Measurements from ENCODE around the gene E2F2. TPM values are rescaled to one million over a fixed set of nuclear protein-coding genes. Genes with fewer than 3 reads are reported as not detected.

E2F2 gene
- total RNA-seq, 1 donor from 2014 or later = 0.72 TPM

DNA sequence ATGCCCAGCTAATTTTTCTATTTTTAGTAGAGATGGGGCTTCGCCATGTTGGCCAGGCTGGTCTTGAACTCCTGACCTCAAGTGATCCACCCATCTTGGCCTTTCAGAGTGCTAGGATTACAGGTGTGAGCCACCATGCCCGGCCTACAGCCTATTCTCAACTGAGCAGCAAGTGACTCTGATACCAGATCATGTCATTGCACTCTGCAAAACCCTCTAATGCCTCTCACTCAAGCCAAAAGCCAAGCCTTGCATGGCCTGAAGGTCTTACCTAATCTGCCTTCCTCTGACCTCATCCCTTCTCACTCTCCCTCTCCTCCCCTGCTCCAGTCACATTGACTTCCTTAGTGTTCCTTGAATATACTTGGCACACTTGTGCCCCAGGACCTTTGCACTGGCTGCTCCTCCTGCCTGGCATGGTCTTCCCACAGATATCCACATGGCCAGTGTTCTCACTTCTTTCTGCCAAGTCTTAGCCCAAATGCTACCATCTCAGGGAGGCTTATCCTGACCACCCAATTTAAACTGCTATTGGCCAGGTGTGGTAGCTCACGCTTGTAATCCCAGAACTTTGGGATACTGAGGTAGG, 38.8 kb downstream of the E2F2 start:
- TF ChIP-seq, protein P1, sequence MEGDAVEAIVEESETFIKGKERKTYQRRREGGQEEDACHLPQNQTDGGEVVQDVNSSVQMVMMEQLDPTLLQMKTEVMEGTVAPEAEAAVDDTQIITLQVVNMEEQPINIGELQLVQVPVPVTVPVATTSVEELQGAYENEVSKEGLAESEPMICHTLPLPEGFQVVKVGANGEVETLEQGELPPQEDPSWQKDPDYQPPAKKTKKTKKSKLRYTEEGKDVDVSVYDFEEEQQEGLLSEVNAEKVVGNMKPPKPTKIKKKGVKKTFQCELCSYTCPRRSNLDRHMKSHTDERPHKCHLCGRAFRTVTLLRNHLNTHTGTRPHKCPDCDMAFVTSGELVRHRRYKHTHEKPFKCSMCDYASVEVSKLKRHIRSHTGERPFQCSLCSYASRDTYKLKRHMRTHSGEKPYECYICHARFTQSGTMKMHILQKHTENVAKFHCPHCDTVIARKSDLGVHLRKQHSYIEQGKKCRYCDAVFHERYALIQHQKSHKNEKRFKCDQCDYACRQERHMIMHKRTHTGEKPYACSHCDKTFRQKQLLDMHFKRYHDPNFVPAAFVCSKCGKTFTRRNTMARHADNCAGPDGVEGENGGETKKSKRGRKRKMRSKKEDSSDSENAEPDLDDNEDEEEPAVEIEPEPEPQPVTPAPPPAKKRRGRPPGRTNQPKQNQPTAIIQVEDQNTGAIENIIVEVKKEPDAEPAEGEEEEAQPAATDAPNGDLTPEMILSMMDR (IDR thresholded peaks at IDR 0.05) = no peak
- no peak for DNase-seq (ENCODE audit: low spot score)
- Mint-ChIP-seq H3K9me3 (ENCODE audit: low read depth) (no peaks in the 10 kb centered on the region), H3K4me3 (ENCODE audit: unreplicated experiment) (no peak overlapping the region), H3K27me3 (ENCODE audit: low read depth) (peaks cover 10% of the 10 kb centered on the region), H3K4me1 (ENCODE audit: low read depth) (no peaks in the 10 kb centered on the region), H3K36me3 (ENCODE audit: low read depth) (no peaks in the 10 kb centered on the region), H3K27ac (ENCODE audit: unreplicated experiment) (no peak overlapping the region)

DNA sequence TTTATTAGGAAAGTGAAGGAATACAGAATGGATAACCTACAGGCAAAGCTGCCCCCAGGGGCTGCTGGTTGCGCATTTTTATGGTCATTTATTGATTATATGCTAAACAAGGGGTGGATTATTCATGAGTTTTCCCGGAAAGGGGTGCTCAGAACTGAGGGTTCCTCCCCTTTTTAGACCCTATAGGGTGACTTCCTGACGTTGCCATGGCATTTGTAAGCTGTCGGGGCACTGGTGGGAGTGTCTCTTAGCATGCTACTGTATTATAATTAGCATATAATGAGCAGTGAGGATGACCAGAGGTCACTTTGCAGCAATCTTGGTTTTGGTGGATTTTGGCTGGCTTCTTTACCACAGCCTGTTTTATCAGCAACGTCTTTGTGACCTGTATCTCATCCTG, 41.2 kb downstream of the E2F2 start:
- Mint-ChIP-seq H3K9me3 (ENCODE audit: low read depth) (no peaks in the 10 kb centered on the region), H3K36me3 (ENCODE audit: low read depth) (no peaks in the 10 kb centered on the region), H3K27ac (ENCODE audit: unreplicated experiment) (no peak overlapping the region), H3K4me1 (ENCODE audit: low read depth) (peaks cover 2% of the 10 kb centered on the region), H3K27me3 (ENCODE audit: low read depth) (peaks cover 10% of the 10 kb centered on the region), H3K4me3 (ENCODE audit: unreplicated experiment) (no peak overlapping the region)
- TF ChIP-seq, protein P1 (IDR thresholded peaks at IDR 0.05) = no peak
- no peak for DNase-seq (ENCODE audit: low spot score)

DNA sequence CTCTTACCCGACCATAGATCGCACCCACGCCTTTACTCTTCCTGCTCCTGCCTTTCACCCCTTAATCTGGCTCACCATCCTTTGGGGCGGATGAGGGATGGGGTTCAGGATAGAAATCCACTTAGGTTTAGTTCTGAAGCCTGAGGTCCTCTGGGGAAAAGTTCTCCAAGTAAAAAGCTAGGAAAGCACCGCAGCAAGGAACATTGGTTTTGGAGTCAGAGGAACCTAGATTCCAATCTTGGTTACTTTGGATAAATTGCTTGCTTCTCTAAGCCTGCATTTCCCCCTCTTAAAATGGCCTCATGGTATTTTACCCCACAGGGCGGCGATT, 46.1 kb downstream of the E2F2 start:
- no peak for DNase-seq (ENCODE audit: low spot score)
- Mint-ChIP-seq H3K9me3 (ENCODE audit: low read depth) (no peaks in the 10 kb centered on the region), H3K36me3 (ENCODE audit: low read depth) (no peaks in the 10 kb centered on the region), H3K27me3 (ENCODE audit: low read depth) (peaks cover 2% of the 10 kb centered on the region), H3K27ac (ENCODE audit: unreplicated experiment) (peak overlapping the region; percentile 45), H3K4me1 (ENCODE audit: low read depth) (peaks cover 29% of the 10 kb centered on the region), H3K4me3 (ENCODE audit: unreplicated experiment) (peak overlapping the region; percentile 85)
- TF ChIP-seq, protein P1 (IDR thresholded peaks at IDR 0.05) = no peak

DNA sequence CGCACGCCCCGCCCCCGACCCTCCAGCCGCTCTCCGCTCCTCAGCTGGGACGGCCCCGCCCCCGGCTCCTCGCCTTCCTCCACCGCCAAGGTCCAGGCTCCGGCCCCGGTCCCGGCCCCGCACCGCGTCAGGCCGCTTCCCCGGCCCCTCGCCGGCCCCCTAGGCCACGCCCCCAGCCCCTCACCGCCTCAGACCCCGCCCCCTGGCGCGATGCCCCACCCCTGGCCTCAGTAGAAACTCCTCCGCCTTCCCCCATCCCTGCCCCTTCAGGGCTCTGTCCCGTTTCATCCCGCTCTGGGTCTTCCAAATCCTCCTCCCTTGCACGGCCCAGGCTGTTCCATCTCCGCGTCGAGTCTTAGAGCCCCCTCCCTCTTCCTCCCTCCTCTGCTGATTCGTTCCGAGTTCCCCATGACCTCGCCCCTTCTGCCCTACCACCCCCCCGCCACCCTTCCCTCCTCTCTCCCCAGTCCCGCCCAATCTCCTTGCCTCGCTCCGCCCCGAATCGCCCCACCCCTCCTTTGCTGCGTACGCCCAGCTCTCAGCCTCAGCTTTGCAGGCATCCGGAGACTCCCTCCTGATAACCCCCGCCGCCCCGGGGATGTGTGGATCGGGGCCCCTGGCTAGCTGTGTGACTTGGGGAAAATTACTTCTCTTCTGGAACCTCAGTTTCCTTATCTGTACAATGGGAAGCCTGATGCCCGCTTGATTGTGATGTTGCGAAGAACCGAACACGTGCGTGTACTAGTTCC, 46.6 kb downstream of the E2F2 start:
- H3K27me3 Mint-ChIP-seq (ENCODE audit: low read depth) = no peaks in the 10 kb centered on the region
- peaks cover 33% of the 10 kb centered on the region for H3K4me1 Mint-ChIP-seq (ENCODE audit: low read depth)
- TF ChIP-seq, protein P1 (IDR thresholded peaks at IDR 0.05) = no peak
- H3K27ac Mint-ChIP-seq (ENCODE audit: unreplicated experiment) = peak overlapping the region; percentile 81
- peak; percentile 94 for DNase-seq (ENCODE audit: low spot score)
- no peaks in the 10 kb centered on the region for H3K36me3 Mint-ChIP-seq (ENCODE audit: low read depth)
- H3K9me3 Mint-ChIP-seq (ENCODE audit: low read depth) = no peaks in the 10 kb centered on the region
- H3K4me3 Mint-ChIP-seq (ENCODE audit: unreplicated experiment) = peak overlapping the region; percentile 85

DNA sequence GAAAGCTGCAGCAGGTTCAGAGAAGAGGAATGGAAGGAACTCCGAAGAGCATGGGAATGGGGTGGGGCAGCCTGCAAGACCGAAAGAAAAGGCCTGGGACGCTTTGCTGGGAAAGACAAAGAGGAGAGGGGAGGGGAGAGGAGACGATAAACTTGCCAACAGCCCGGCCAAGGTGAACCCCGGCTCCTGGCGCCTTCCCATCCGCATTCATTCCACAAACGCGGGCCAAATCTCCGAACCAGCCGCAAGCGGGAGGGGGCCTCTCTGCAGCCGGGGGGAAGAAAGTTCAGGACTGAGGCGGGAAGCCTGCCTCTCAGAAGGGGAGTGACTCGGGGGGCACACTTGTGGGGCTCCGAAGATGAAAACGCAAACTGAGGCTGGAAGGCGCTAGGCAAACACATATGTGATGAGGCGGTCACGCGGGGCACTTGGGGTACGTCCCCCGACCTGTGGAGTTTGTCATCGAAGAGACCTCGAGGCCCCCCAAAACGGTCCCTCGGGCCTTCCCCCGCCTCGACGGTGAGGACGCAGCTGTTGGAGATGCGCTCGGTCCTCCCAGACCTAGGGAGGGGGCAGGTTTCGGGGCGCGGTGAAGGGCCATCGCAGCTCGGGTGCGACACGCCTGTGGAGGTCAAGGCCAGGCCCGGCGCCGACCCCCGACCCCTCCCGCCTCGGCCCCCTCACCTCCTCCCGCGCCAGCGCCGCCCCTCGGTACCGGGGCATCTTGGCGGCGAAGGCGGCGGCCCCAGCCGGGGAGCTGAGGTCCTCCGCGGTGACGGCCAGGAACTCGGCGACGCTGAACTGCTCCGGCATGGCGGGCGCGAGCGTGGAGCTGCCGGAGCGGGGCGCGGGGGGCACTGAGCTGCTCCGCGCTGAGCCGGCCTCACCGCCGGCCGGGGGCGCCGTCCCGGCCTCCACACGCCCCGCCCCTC, 47.4 kb downstream of the E2F2 start, which contains the start of gene ASAP3:
ASAP3 (minus strand) TSS at position 859 of the 932 bp plus-strand sequence; CDS start at position 813, 46 bp downstream.
- peak within 1 kb of the TSS; percentile 81 for H3K27ac Mint-ChIP-seq (ENCODE audit: unreplicated experiment)
- H3K36me3 Mint-ChIP-seq (ENCODE audit: low read depth) = no peaks in the 10 kb centered on the region
- H3K27me3 Mint-ChIP-seq (ENCODE audit: low read depth) = no peaks in the 10 kb centered on the region
- peak within 1 kb of the TSS; percentile 93 for H3K4me3 Mint-ChIP-seq (ENCODE audit: unreplicated experiment)
- peaks cover 41% of the 10 kb centered on the region for H3K4me1 Mint-ChIP-seq (ENCODE audit: low read depth)
- no peak for DNase-seq (ENCODE audit: low spot score)
- TF ChIP-seq, protein P1 (IDR thresholded peaks at IDR 0.05) = peak; percentile 68
- H3K9me3 Mint-ChIP-seq (ENCODE audit: low read depth) = no peaks in the 10 kb centered on the region
